Measurements from ENCODE around the gene SH2D4B.

SH2D4B gene

GRCh38 chr10:80524190-80524909 is 13.4 kb upstream of the SH2D4B start:
- Histone ChIP-seq H3K4me1 (no peaks in the 10 kb centered on the region), H2AFZ (no peak overlapping the region), H3K9me3 (ENCODE audit: control insufficient read depth, low read length) (no peaks in the 10 kb centered on the region), H3K4me3 (ENCODE audit: low read depth, low read length) (no peak overlapping the region), H3K36me3 (ENCODE audit: control insufficient read depth, insufficient read depth, low read length) (no peaks in the 10 kb centered on the region), H3K27ac (no peak overlapping the region), H3K79me2 (no peaks in the 10 kb centered on the region), H3K27me3 (ENCODE audit: control insufficient read depth, insufficient read depth, low read length) (no peaks in the 10 kb centered on the region), H3K4me2 (ENCODE audit: low read length) (no peak overlapping the region), H3K9ac (no peak overlapping the region)
- TF ChIP-seq, protein P1, sequence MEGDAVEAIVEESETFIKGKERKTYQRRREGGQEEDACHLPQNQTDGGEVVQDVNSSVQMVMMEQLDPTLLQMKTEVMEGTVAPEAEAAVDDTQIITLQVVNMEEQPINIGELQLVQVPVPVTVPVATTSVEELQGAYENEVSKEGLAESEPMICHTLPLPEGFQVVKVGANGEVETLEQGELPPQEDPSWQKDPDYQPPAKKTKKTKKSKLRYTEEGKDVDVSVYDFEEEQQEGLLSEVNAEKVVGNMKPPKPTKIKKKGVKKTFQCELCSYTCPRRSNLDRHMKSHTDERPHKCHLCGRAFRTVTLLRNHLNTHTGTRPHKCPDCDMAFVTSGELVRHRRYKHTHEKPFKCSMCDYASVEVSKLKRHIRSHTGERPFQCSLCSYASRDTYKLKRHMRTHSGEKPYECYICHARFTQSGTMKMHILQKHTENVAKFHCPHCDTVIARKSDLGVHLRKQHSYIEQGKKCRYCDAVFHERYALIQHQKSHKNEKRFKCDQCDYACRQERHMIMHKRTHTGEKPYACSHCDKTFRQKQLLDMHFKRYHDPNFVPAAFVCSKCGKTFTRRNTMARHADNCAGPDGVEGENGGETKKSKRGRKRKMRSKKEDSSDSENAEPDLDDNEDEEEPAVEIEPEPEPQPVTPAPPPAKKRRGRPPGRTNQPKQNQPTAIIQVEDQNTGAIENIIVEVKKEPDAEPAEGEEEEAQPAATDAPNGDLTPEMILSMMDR (IDR thresholded peaks at IDR 0.05), result no peak

GRCh38 chr10:80526218-80526617 is 11.5 kb upstream of the SH2D4B start:
- TF ChIP-seq, protein P1 (IDR thresholded peaks at IDR 0.05), result no peak
- no peaks in the 10 kb centered on the region for H3K79me2 ChIP-seq
- no peak overlapping the region for H3K4me3 ChIP-seq (ENCODE audit: low read depth, low read length)
- no peak overlapping the region for H3K4me2 ChIP-seq (ENCODE audit: low read length)
- no peaks in the 10 kb centered on the region for H3K27me3 ChIP-seq (ENCODE audit: control insufficient read depth, insufficient read depth, low read length)
- H3K4me1 ChIP-seq, result no peaks in the 10 kb centered on the region
- no peak overlapping the region for H3K27ac ChIP-seq
- no peak overlapping the region for H3K9ac ChIP-seq
- H2AFZ ChIP-seq, result no peak overlapping the region
- H3K9me3 ChIP-seq (ENCODE audit: control insufficient read depth, low read length), result no peaks in the 10 kb centered on the region
- H3K36me3 ChIP-seq (ENCODE audit: control insufficient read depth, insufficient read depth, low read length), result no peaks in the 10 kb centered on the region

DNA sequence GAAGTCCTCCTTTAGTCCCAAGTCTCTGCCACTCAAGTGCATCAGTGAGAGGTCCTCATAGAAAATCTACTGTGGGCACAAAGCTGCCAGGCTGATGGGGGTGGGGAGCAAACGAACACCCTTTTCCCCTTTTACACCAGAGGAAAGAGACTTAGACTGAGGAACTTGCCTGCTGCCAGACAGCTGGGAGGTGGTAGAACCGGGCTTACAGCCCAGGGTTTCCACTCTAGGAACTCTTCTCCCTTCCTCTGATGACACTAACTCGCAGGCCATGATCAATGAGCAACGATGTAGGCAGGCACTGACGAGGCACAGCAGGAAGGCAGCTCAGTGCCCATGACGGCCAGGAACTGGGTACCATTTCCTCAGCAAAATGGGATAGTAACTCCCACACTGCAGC is 11.0 kb upstream of the SH2D4B start:
- H2AFZ ChIP-seq, result no peak overlapping the region
- H3K9me3 ChIP-seq (ENCODE audit: control insufficient read depth, low read length), result no peaks in the 10 kb centered on the region
- H3K4me2 ChIP-seq (ENCODE audit: low read length), result no peak overlapping the region
- no peak overlapping the region for H3K27ac ChIP-seq
- H3K9ac ChIP-seq, result no peak overlapping the region
- no peaks in the 10 kb centered on the region for H3K4me1 ChIP-seq
- no peaks in the 10 kb centered on the region for H3K27me3 ChIP-seq (ENCODE audit: control insufficient read depth, insufficient read depth, low read length)
- H3K79me2 ChIP-seq, result no peaks in the 10 kb centered on the region
- TF ChIP-seq, protein P1 (IDR thresholded peaks at IDR 0.05), result no peak
- no peak overlapping the region for H3K4me3 ChIP-seq (ENCODE audit: low read depth, low read length)
- H3K36me3 ChIP-seq (ENCODE audit: control insufficient read depth, insufficient read depth, low read length), result no peaks in the 10 kb centered on the region

GRCh38 chr10:80528185-80528700 is 9.5 kb upstream of the SH2D4B start:
- Histone ChIP-seq H3K4me3 (ENCODE audit: low read depth, low read length) (no peak overlapping the region), H3K79me2 (no peaks in the 10 kb centered on the region), H2AFZ (no peak overlapping the region), H3K27ac (no peak overlapping the region), H3K36me3 (ENCODE audit: control insufficient read depth, insufficient read depth, low read length) (no peaks in the 10 kb centered on the region), H3K9me3 (ENCODE audit: control insufficient read depth, low read length) (no peaks in the 10 kb centered on the region), H3K4me2 (ENCODE audit: low read length) (no peak overlapping the region), H3K9ac (no peak overlapping the region), H3K4me1 (no peaks in the 10 kb centered on the region), H3K27me3 (ENCODE audit: control insufficient read depth, insufficient read depth, low read length) (no peaks in the 10 kb centered on the region)
- TF ChIP-seq, protein P1 (IDR thresholded peaks at IDR 0.05), result no peak

- H3K9me3 ChIP-seq (ENCODE audit: control insufficient read depth, low read length), result no peaks in the 10 kb centered on the region
- H3K4me2 ChIP-seq (ENCODE audit: low read length), result no peak overlapping the region
- H3K4me1 ChIP-seq, result no peaks in the 10 kb centered on the region
- no peak overlapping the region for H3K27ac ChIP-seq
- H3K27me3 ChIP-seq (ENCODE audit: control insufficient read depth, insufficient read depth, low read length), result no peaks in the 10 kb centered on the region
- TF ChIP-seq, protein P1 (IDR thresholded peaks at IDR 0.05), result no peak
- H3K4me3 ChIP-seq (ENCODE audit: low read depth, low read length), result no peak overlapping the region
- no peak overlapping the region for H2AFZ ChIP-seq
- no peaks in the 10 kb centered on the region for H3K36me3 ChIP-seq (ENCODE audit: control insufficient read depth, insufficient read depth, low read length)
- no peaks in the 10 kb centered on the region for H3K79me2 ChIP-seq
- H3K9ac ChIP-seq, result no peak overlapping the region
Observed at GRCh38 chr10:80528901-80529300, 8.8 kb upstream of the SH2D4B start.
